Tibial nerve (tissue), 4 donors: Measurements from ENCODE around the gene NEGR1. TPM values are rescaled to one million over a fixed set of nuclear protein-coding genes. Genes with fewer than 3 reads are reported as not detected.

Experiments used
- DNase-seq, 2 donors: peaks; one replicate each; pipeline ENCODE4 v3.0.0-alpha.2; 2019; ENCODE audit warnings: low spot score in 2 of 2
- H3K27ac ChIP-seq, 4 donors: fragments of 200-600 bp; sonication (generic) in 3 of 4; one replicate each; pipeline ENCODE4 v1.5.1; 2017 to 2019; ENCODE audit warnings: mild to moderate bottlenecking in 1 of 4
- H3K27me3 ChIP-seq, 2 donors: fragments of 200-600 bp; sonication (generic) in 1 of 2; one replicate each; pipeline versions ENCODE4 v1.5.1 to v1.6.0; 2017 to 2019
- H3K36me3 ChIP-seq, 3 donors: fragments of 200-600 bp; sonication (generic); one replicate each; pipeline ENCODE4 v1.5.1; 2018 to 2019
- H3K4me1 ChIP-seq, 4 donors: fragments of 200-600 bp; sonication (generic) in 3 of 4; one replicate each; pipeline ENCODE4 v1.5.1; 2017 to 2019
- H3K4me3 ChIP-seq, 4 donors: fragments of 200-600 bp; sonication (generic) in 3 of 4; one replicate each; pipeline ENCODE4 v1.5.1; 2017 to 2019; ENCODE audit warnings: mild to moderate bottlenecking in 1 of 4, moderate library complexity in 1 of 4
- H3K9me3 ChIP-seq, 4 donors: fragments of 200-600 bp; sonication (generic) in 3 of 4; one replicate each; pipeline ENCODE4 v1.5.1; 2017 to 2019
- CTCF ChIP-seq, 5 experiments: fragments of 200-600 bp in 3 of 5; fragments of 450-650 bp in 2 of 5; sonication (generic) in 3 of 5; IDR thresholded peaks; one replicate each; pipeline ENCODE4 v1.5.1; 2016 to 2019; ENCODE audit warnings: antibody characterized with exemption in 5 of 5, mild to moderate bottlenecking in 3 of 5, moderate library complexity in 2 of 5
- EP300 ChIP-seq, 2 donors: sonication (generic); formaldehyde crosslinking; IDR thresholded peaks; one replicate each; pipeline ENCODE4 v1.6.1; 2017; ENCODE audit warnings: antibody characterized with exemption in 2 of 2, mild to moderate bottlenecking in 1 of 2
- POLR2A ChIP-seq, 2 donors: fragments of 450-650 bp; IDR thresholded peaks; one replicate each; pipeline ENCODE4 v1.6.1; 2017; ENCODE audit warnings: antibody characterized with exemption in 2 of 2, mild to moderate bottlenecking in 2 of 2, moderate library complexity in 2 of 2
- WGBS, 2 donors: methylation state at CpG; one replicate each; pipeline ENCODE4 v1.1.5; 2018; 5-methylcytosine and 5-hydroxymethylcytosine counted together
- total RNA-seq, 4 donors: library from RNA; depleted of rRNA; stranded (reverse); fragments of >200 nt; gene quantifications; one replicate each; pipeline ENCODE4 v1.1.0, GENCODE V29; 2016

The NEGR1 gene
- total RNA-seq, 4 donors from 2014 or later, result 46.0 to 58.2 (median 52.4) TPM

- TF ChIP-seq CTCF (IDR thresholded peaks at IDR 0.05) (no peak), POLR2A (IDR thresholded peaks at IDR 0.05) (no peak), EP300 (IDR thresholded peaks at IDR 0.05) (no peak)
- Histone ChIP-seq H3K9me3 (no peaks in the 10 kb centered on the region), H3K36me3 (no peaks in the 10 kb centered on the region), H3K27me3 (no peaks in the 10 kb centered on the region), H3K4me1 (peaks cover 0 to 18% (median 0%) of the 10 kb centered on the region in 4 donors), H3K27ac (no peak overlapping the region), H3K4me3 (no peak overlapping the region)
- 52 to 64% methylated on average over 2 of the region's 2 CpGs for WGBS, 2 donors
- no peak for DNase-seq
Observed at GRCh38 chr1:71465093-71465492, 817.2 kb downstream of the NEGR1 start.

GRCh38 chr1:71464016-71464415 lies 818.3 kb downstream of the NEGR1 start:
- H3K9me3 ChIP-seq, result no peaks in the 10 kb centered on the region
- H3K4me1 ChIP-seq, result peaks cover 0 to 18% (median 0%) of the 10 kb centered on the region in 4 donors
- no peaks in the 10 kb centered on the region for H3K36me3 ChIP-seq
- no peak overlapping the region for H3K27ac ChIP-seq
- no peak overlapping the region for H3K4me3 ChIP-seq
- no peaks in the 10 kb centered on the region for H3K27me3 ChIP-seq
- WGBS, 2 donors, result 91 to 96% methylated on average over 1 of the region's 1 CpG
- TF ChIP-seq CTCF (IDR thresholded peaks at IDR 0.05) (no peak), EP300 (IDR thresholded peaks at IDR 0.05) (no peak), POLR2A (IDR thresholded peaks at IDR 0.05) (no peak)
- no peak for DNase-seq

- Histone ChIP-seq H3K27me3 (no peaks in the 10 kb centered on the region), H3K9me3 (no peaks in the 10 kb centered on the region), H3K4me1 (peaks cover 0 to 18% (median 0%) of the 10 kb centered on the region in 4 donors), H3K4me3 (no peak overlapping the region), H3K36me3 (no peaks in the 10 kb centered on the region), H3K27ac (no peak overlapping the region)
- 43 to 56% methylated on average over 5 of the region's 5 CpGs for WGBS, 2 donors
- TF ChIP-seq POLR2A (IDR thresholded peaks at IDR 0.05) (no peak), CTCF (IDR thresholded peaks at IDR 0.05) (no peak), EP300 (IDR thresholded peaks at IDR 0.05) (no peak)
- DNase-seq, result no peak
Observed at GRCh38 chr1:71463144-71463543, 819.2 kb downstream of the NEGR1 start.

- H3K9me3 ChIP-seq, result no peaks in the 10 kb centered on the region
- H3K4me3 ChIP-seq, result no peak overlapping the region
- peaks cover 0 to 18% (median 0%) of the 10 kb centered on the region in 4 donors for H3K4me1 ChIP-seq
- H3K27me3 ChIP-seq, result no peaks in the 10 kb centered on the region
- TF ChIP-seq POLR2A (IDR thresholded peaks at IDR 0.05) (no peak), CTCF (IDR thresholded peaks at IDR 0.05) (no peak), EP300 (IDR thresholded peaks at IDR 0.05) (no peak)
- H3K27ac ChIP-seq, result no peak overlapping the region
- no peak for DNase-seq
- no peaks in the 10 kb centered on the region for H3K36me3 ChIP-seq
Observed at GRCh38 chr1:71462247-71462646, 820.1 kb downstream of the NEGR1 start.

GRCh38 chr1:71461416-71461815 lies 820.9 kb downstream of the NEGR1 start:
- Histone ChIP-seq H3K27me3 (no peaks in the 10 kb centered on the region), H3K27ac (no peak overlapping the region), H3K36me3 (no peaks in the 10 kb centered on the region), H3K9me3 (no peaks in the 10 kb centered on the region), H3K4me3 (no peak overlapping the region), H3K4me1 (peaks cover 0 to 18% (median 0%) of the 10 kb centered on the region in 4 donors)
- DNase-seq, result no peak
- 46 to 48% methylated on average over 2 of the region's 2 CpGs for WGBS, 2 donors
- TF ChIP-seq EP300 (IDR thresholded peaks at IDR 0.05), result no peak
- TF ChIP-seq POLR2A (IDR thresholded peaks at IDR 0.05), result no peak
- no peak for TF ChIP-seq CTCF (IDR thresholded peaks at IDR 0.05)
